CD4-positive, alpha-beta T cell treated with Interleukin-17A for 4 hours (primary cell): ENCODE measurements around the gene EMD.
"Not testable (repeated sequence)": the region's sequence is repeated elsewhere in the genome, so short reads cannot be mapped to it uniquely, and the experiment has no call there.

ENCODE experiments used
- DNase-seq: peaks from one replicate; pipeline ENCODE4 v3.0.0-alpha.2; 2020; ENCODE audit warnings: mixed read lengths

Gene EMD

GRCh38 chrX:154372612-154373022, 6.5 kb upstream of the EMD start:
- DNase-seq, result peak; percentile 32

GRCh38 chrX:154373340-154374306, 5.5 kb upstream of the EMD start:
- peak; percentile 60 for DNase-seq

GRCh38 chrX:154374313-154375155, 4.6 kb upstream of the EMD start, which contains the start of gene FLNA:
Gene FLNA (minus strand): TSS chrX:154374634. CDS start chrX:154371245, 3,389 bp downstream.
- peak; percentile 50 for DNase-seq

GRCh38 chrX:154375156-154375504, 4.0 kb upstream of the EMD start:
- no peak for DNase-seq

GRCh38 chrX:154376774-154377173, 2.3 kb upstream of the EMD start:
- DNase-seq, result no peak

GRCh38 chrX:154378059-154378798, 866 bp upstream of the EMD start:
- peak; percentile 51 for DNase-seq

- no peak for DNase-seq
Observed at GRCh38 chrX:154379569-154379951, 465 bp downstream of the EMD start.

GRCh38 chrX:154380153-154380552, 1.1 kb downstream of the EMD start:
- no peak for DNase-seq

GRCh38 chrX:154380787-154381186, 1.7 kb downstream of the EMD start:
- DNase-seq, result no peak

- no peak for DNase-seq
Observed at GRCh38 chrX:154381271-154381670, 2.2 kb downstream of the EMD start.

GRCh38 chrX:154382483-154383069, 3.5 kb downstream of the EMD start:
- no peak for DNase-seq

- DNase-seq, result no peak
Observed at GRCh38 chrX:154383359-154384283, 4.5 kb downstream of the EMD start.

- no peak for DNase-seq
Observed at GRCh38 chrX:154384284-154384892, 5.3 kb downstream of the EMD start.

GRCh38 chrX:154388094-154388493, 9.0 kb downstream of the EMD start:
- not testable (repeated sequence) for DNase-seq

- not testable (repeated sequence) for DNase-seq
Observed at GRCh38 chrX:154388649-154389048, 9.6 kb downstream of the EMD start.

GRCh38 chrX:154389812-154390747, 11.0 kb downstream of the EMD start:
- DNase-seq, result not testable (repeated sequence)

GRCh38 chrX:154396363-154396762, 17.3 kb downstream of the EMD start:
- DNase-seq, result not testable (repeated sequence)

GRCh38 chrX:154396973-154397887, 18.1 kb downstream of the EMD start:
- peak; percentile 60 for DNase-seq
